ENCODE measurements around the gene MYO1B. TPM values are rescaled to one million over a fixed set of nuclear protein-coding genes. Genes with fewer than 3 reads are reported as not detected.

The MYO1B gene
- total and polyA plus RNA-seq, 9 donors, result 63.3 to 94.1 (median 75.4) TPM

DNA sequence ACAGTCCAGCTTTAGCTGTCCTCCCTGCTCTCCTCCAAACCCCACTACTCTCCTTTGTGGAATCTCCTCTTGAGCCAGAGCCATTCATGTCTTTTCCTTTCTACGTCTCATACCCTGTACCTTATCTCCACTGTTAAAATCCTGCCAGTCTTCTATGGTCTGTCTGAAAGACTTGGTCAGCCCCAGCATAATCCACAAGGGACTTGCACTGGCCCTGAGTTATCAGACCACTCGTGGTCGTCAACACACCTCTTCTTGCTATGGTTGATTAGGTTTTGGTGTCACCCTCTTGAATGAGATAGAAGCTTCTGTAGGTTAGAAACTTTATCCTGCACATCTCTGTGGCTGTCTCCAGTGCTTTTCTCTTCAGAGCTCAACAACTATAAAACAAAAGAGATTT, 56.8 kb downstream of the MYO1B start:
- Histone ChIP-seq H3K4me1 (ENCODE audit: control insufficient read depth, insufficient read depth, low read length) (peaks cover 22% of the 10 kb centered on the region), H3K27ac (ENCODE audit: low read length) (no peak overlapping the region), H3K36me3 (ENCODE audit: control insufficient read depth, insufficient read depth, low read length) (peaks cover 7% of the 10 kb centered on the region), H3K27me3 (ENCODE audit: control insufficient read depth, insufficient read depth, low read length) (no peaks in the 10 kb centered on the region), H3K4me3 (ENCODE audit: low read length) (no peak overlapping the region), H3K9me3 (replicated peaks; ENCODE audit: control insufficient read depth, low read depth, low read length) (no peaks in the 10 kb centered on the region)
- 100% methylated on average over 1 of the region's 3 CpGs for WGBS (ENCODE audit: insufficient coverage)
- DNase-seq, result no peak

DNA sequence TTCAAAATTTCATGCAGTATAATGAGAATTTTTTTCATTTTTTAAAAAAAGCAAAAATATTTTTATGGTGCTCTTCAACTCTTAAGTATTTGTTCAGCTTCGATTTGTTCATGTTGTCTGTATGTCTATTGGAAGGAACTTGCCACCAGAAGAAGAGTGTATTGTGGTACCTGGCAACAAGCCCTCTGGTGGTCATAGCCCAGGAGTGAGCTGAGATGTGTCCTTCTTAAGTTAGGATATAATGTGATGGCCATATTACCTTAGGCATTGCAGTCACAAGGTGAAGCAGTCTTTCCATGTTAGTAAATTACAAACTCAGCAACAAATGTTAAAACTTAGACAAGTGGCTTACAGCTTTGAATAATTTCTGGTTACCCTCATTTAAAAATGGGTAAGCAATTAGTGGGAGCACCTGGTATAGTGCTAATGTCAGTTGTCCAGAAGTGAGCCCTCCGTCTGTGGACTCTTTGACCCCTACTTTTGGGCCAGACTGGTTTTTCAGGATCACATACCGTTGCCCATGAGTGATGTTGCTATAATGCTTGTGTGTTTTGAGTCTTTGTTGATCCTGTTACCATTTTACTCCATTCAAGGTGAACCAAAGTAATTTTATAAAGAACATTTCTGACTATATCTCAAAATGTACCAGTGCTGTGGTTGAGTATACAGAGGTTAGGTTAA, 57.4 kb downstream of the MYO1B start:
- Histone ChIP-seq H3K27me3 (ENCODE audit: control insufficient read depth, insufficient read depth, low read length) (no peaks in the 10 kb centered on the region), H3K9me3 (replicated peaks; ENCODE audit: control insufficient read depth, low read depth, low read length) (no peaks in the 10 kb centered on the region), H3K36me3 (ENCODE audit: control insufficient read depth, insufficient read depth, low read length) (peaks cover 5% of the 10 kb centered on the region), H3K4me1 (ENCODE audit: control insufficient read depth, insufficient read depth, low read length) (peaks cover 22% of the 10 kb centered on the region), H3K4me3 (ENCODE audit: low read length) (no peak overlapping the region), H3K27ac (ENCODE audit: low read length) (no peak overlapping the region)
- 100% methylated on average over 1 of the region's 3 CpGs for WGBS (ENCODE audit: insufficient coverage)
- DNase-seq, result no peak

- Histone ChIP-seq H3K9me3 (replicated peaks; ENCODE audit: control insufficient read depth, low read depth, low read length) (no peaks in the 10 kb centered on the region), H3K4me3 (ENCODE audit: low read length) (no peak overlapping the region), H3K4me1 (ENCODE audit: control insufficient read depth, insufficient read depth, low read length) (peaks cover 22% of the 10 kb centered on the region), H3K27ac (ENCODE audit: low read length) (peak overlapping the region; percentile 11), H3K27me3 (ENCODE audit: control insufficient read depth, insufficient read depth, low read length) (no peaks in the 10 kb centered on the region), H3K36me3 (ENCODE audit: control insufficient read depth, insufficient read depth, low read length) (peaks cover 5% of the 10 kb centered on the region)
- WGBS (ENCODE audit: insufficient coverage), result no CpG with 5 or more reads among the region's 5 CpGs
- no peak for DNase-seq
These were observed 58.2 kb downstream of the MYO1B start for GRCh38 chr2:191303140-191304005.

DNA sequence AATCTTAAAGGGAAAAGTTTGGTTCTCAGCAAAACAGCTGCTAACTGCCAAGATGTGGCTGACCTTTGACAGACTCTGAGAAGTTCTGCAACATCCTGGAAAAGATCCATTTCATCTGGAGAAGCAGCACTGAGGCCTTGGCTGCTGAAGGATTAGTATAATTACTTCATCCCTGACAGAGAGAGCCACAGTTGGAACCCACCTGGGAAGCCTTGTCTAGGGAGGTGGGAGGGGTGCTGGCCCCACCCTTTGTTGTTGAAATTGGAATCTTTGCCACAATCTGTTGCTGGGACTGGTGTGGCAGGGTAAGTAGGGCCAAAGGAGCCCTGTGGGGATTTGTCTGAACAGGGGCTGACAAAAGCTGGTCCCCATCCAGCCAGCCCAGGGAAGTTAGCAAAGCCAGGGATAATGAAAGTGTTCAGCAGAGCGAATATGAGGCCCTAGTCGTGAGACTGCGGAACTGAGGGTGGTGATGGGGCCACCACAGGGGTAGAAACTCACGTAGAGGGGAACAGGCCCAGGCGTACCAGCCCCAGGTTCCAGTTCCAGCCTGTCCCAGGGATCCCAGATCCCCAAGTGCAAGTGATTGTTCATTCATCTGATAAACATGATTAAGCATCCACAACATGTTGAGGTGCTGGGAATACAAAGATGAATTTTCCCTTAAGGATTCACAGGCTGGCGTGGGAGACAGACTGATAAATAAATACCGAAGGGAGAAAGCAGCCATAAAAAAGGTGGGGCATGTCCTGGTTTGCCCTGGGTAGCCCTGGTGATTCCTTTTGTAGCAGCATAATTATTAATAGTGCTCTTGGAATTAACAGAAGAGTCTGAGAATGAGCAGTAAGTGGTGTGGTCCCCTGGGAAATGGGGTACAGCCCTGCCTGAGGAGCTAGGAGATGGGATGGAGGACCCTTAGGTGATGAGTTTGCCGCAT, 60.0 kb downstream of the MYO1B start:
- H3K36me3 ChIP-seq (ENCODE audit: control insufficient read depth, insufficient read depth, low read length), result peaks cover 3% of the 10 kb centered on the region
- WGBS (ENCODE audit: insufficient coverage), result 46% methylated on average over 7 of the region's 8 CpGs
- no peaks in the 10 kb centered on the region for H3K27me3 ChIP-seq (ENCODE audit: control insufficient read depth, insufficient read depth, low read length)
- peak overlapping the region; percentile 88 for H3K27ac ChIP-seq (ENCODE audit: low read length)
- no peaks in the 10 kb centered on the region for H3K9me3 ChIP-seq (replicated peaks; ENCODE audit: control insufficient read depth, low read depth, low read length)
- peaks cover 19% of the 10 kb centered on the region for H3K4me1 ChIP-seq (ENCODE audit: control insufficient read depth, insufficient read depth, low read length)
- DNase-seq, result peak; percentile 97
- H3K4me3 ChIP-seq (ENCODE audit: low read length), result no peak overlapping the region

- no peaks in the 10 kb centered on the region for H3K36me3 ChIP-seq (ENCODE audit: control insufficient read depth, insufficient read depth, low read length)
- H3K27me3 ChIP-seq (ENCODE audit: control insufficient read depth, insufficient read depth, low read length), result no peaks in the 10 kb centered on the region
- no peak overlapping the region for H3K27ac ChIP-seq (ENCODE audit: low read length)
- DNase-seq, result no peak
- no peak overlapping the region for H3K4me3 ChIP-seq (ENCODE audit: low read length)
- no peaks in the 10 kb centered on the region for H3K9me3 ChIP-seq (replicated peaks; ENCODE audit: control insufficient read depth, low read depth, low read length)
- peaks cover 19% of the 10 kb centered on the region for H3K4me1 ChIP-seq (ENCODE audit: control insufficient read depth, insufficient read depth, low read length)
- WGBS (ENCODE audit: insufficient coverage), result no CpG with 5 or more reads among the region's 2 CpGs
These were observed 62.8 kb downstream of the MYO1B start for GRCh38 chr2:191308026-191308425.

- H3K4me1 ChIP-seq (ENCODE audit: control insufficient read depth, insufficient read depth, low read length), result peaks cover 4% of the 10 kb centered on the region
- no peaks in the 10 kb centered on the region for H3K27me3 ChIP-seq (ENCODE audit: control insufficient read depth, insufficient read depth, low read length)
- no peak for DNase-seq
- H3K4me3 ChIP-seq (ENCODE audit: low read length), result no peak overlapping the region
- H3K36me3 ChIP-seq (ENCODE audit: control insufficient read depth, insufficient read depth, low read length), result no peaks in the 10 kb centered on the region
- H3K9me3 ChIP-seq (replicated peaks; ENCODE audit: control insufficient read depth, low read depth, low read length), result no peaks in the 10 kb centered on the region
- WGBS (ENCODE audit: insufficient coverage), result no CpG with 5 or more reads among the region's 4 CpGs
- no peak overlapping the region for H3K27ac ChIP-seq (ENCODE audit: low read length)
These were observed 66.0 kb downstream of the MYO1B start for GRCh38 chr2:191311156-191311555.

DNA sequence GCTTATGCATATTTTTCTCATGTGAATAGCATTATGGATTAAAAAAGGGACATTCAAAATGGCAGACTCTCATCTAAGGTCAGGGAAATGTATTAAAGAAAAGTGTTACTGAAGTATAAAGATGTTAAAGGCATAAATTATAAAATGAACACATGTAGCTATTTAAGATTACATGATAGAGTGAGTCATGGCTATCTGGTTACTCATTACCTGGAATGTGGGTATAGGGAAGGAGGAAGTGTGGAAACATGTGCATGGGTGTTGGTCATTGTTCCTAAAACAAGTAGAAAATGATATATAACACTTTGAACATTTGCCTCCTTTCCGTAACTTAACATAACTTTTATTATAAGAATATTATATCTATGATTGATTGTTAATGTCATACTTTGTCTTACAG, 66.4 kb downstream of the MYO1B start:
- Histone ChIP-seq H3K4me1 (ENCODE audit: control insufficient read depth, insufficient read depth, low read length) (peaks cover 4% of the 10 kb centered on the region), H3K36me3 (ENCODE audit: control insufficient read depth, insufficient read depth, low read length) (no peaks in the 10 kb centered on the region), H3K27me3 (ENCODE audit: control insufficient read depth, insufficient read depth, low read length) (no peaks in the 10 kb centered on the region), H3K9me3 (replicated peaks; ENCODE audit: control insufficient read depth, low read depth, low read length) (no peaks in the 10 kb centered on the region), H3K4me3 (ENCODE audit: low read length) (no peak overlapping the region), H3K27ac (ENCODE audit: low read length) (no peak overlapping the region)
- no CpG with 5 or more reads among the region's 1 CpG for WGBS (ENCODE audit: insufficient coverage)
- DNase-seq, result no peak

GRCh38 chr2:191312163-191312562, 67.0 kb downstream of the MYO1B start:
- no peak for DNase-seq
- 100% methylated on average over 1 of the region's 3 CpGs for WGBS (ENCODE audit: insufficient coverage)
- no peaks in the 10 kb centered on the region for H3K36me3 ChIP-seq (ENCODE audit: control insufficient read depth, insufficient read depth, low read length)
- H3K4me3 ChIP-seq (ENCODE audit: low read length), result no peak overlapping the region
- H3K27me3 ChIP-seq (ENCODE audit: control insufficient read depth, insufficient read depth, low read length), result no peaks in the 10 kb centered on the region
- no peaks in the 10 kb centered on the region for H3K9me3 ChIP-seq (replicated peaks; ENCODE audit: control insufficient read depth, low read depth, low read length)
- H3K27ac ChIP-seq (ENCODE audit: low read length), result no peak overlapping the region
- peaks cover 4% of the 10 kb centered on the region for H3K4me1 ChIP-seq (ENCODE audit: control insufficient read depth, insufficient read depth, low read length)

- no peak for DNase-seq
- no peaks in the 10 kb centered on the region for H3K9me3 ChIP-seq (replicated peaks; ENCODE audit: control insufficient read depth, low read depth, low read length)
- H3K36me3 ChIP-seq (ENCODE audit: control insufficient read depth, insufficient read depth, low read length), result no peaks in the 10 kb centered on the region
- no peak overlapping the region for H3K4me3 ChIP-seq (ENCODE audit: low read length)
- peaks cover 1% of the 10 kb centered on the region for H3K4me1 ChIP-seq (ENCODE audit: control insufficient read depth, insufficient read depth, low read length)
- no peak overlapping the region for H3K27ac ChIP-seq (ENCODE audit: low read length)
- WGBS (ENCODE audit: insufficient coverage), result no CpG with 5 or more reads among the region's 1 CpG
- no peaks in the 10 kb centered on the region for H3K27me3 ChIP-seq (ENCODE audit: control insufficient read depth, insufficient read depth, low read length)
These were observed 67.5 kb downstream of the MYO1B start for GRCh38 chr2:191312662-191313061.
